ENCODE results near the gene VPS37B. TPM values are rescaled to one million over a fixed set of nuclear protein-coding genes. Genes with fewer than 3 reads are reported as not detected.

VPS37B gene
- total and polyA plus RNA-seq, 2 of the 8 experiments (the other 6 are each of a cell fraction or from before 2014, with no cell fraction given): 11.9 to 15.7 TPM

DNA sequence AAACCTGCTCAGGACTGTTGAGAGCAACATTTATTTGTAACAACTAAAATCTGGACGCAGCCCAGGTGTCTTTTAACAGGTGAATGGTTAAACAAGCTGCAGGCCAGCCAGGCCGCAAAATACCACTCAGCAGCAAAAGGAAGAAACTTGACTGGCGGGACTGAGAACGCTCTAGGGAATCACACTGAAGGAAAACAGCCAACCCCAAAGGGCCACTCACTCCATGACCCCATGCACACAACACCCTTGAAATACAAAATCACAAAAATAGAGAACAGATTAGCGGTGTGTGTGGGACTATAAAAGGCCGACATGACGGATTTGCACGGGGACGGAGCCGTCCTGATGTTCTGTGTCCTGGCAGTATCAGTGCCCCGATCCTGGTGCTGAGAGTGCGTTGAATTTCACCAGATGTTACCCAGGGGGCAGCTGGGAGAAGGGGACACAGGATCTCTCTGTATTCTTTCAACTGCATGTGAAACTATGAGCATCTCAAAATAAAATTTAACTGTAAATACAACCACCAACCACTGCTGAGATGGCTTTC lies 23.0 kb downstream of the VPS37B start (continued):
- TF ChIP-seq TEAD4 (IDR thresholded peaks at IDR 0.05; ENCODE audit: low read depth, low read length): no peak

Measured in H1 (cell line).